Psoas muscle (tissue), 8 donors: ENCODE data around the gene CLDN14. TPM values are rescaled to one million over a fixed set of nuclear protein-coding genes. Genes with fewer than 3 reads are reported as not detected.

ENCODE experiments used
- ATAC-seq, 4 donors: fragments of 200-7000 bp; cut with Tn5 transposase; one replicate each; pipeline ENCODE4 v1.9.1; 2020; ENCODE audit warnings: moderate library complexity in 3 of 4, mild to moderate bottlenecking in 2 of 4
- DNase-seq, 2 donors: peaks; one replicate each; pipeline ENCODE4 v3.0.0-alpha.2; 2020
- H3K27ac ChIP-seq: fragments of 200-600 bp; one replicate; pipeline ENCODE4 v1.8.0; 2022
- H3K27me3 ChIP-seq, 3 donors: fragments of 200-600 bp in 1 of 3; one replicate each; pipeline versions ENCODE4 v1.6.1 to v1.8.0; 2013 to 2022; ENCODE audit warnings: low read length in 2 of 3, mild to moderate bottlenecking in 2 of 3, moderate library complexity in 1 of 3; ENCODE audit not compliant: insufficient read depth in 3 of 3
- H3K36me3 ChIP-seq, 2 donors: fragments of 200-600 bp in 1 of 2; one replicate each; pipeline versions ENCODE4 v1.6.1 to v1.8.0; 2013 to 2022; ENCODE audit warnings: low read depth in 1 of 2, mild to moderate bottlenecking in 1 of 2, moderate library complexity in 1 of 2; ENCODE audit not compliant: insufficient read depth in 1 of 2
- H3K4me1 ChIP-seq: fragments of 200-600 bp; one replicate; pipeline ENCODE4 v1.8.0; 2022
- H3K4me3 ChIP-seq: fragments of 200-600 bp; one replicate; pipeline ENCODE4 v1.8.0; 2022; ENCODE audit warnings: mild to moderate bottlenecking
- H3K9me3 ChIP-seq: fragments of 200-600 bp; one replicate; pipeline ENCODE4 v1.8.0; 2022
- CTCF ChIP-seq: fragments of 200-600 bp; IDR thresholded peaks from one replicate; pipeline ENCODE4 v1.8.0; 2022; ENCODE audit warnings: antibody characterized with exemption
- WGBS, 3 donors: extraction: QIAGEN DNeasy Blood & Tissue Kit; methylation state at CpG; one replicate each; pipeline versions ENCODE4 v1.1.6 to v1.1.7; 2013; 5-methylcytosine and 5-hydroxymethylcytosine counted together
- intact Hi-C, 2 donors: fragments of 100-400 bp; cut with DNase I; formaldehyde crosslinking; loops; one replicate each; pipeline versions ENCODE4 v1.11.0 to v1.14.2; 2022
- polyA plus RNA-seq, 3 donors: library from polyadenylated mRNA; stranded (reverse); fragments of 200-250 nt; gene quantifications; one replicate each; pipeline ENCODE4 v1.2.3, GENCODE V29; 2013
- total RNA-seq, 4 donors: library from RNA; stranded (reverse); fragmentation: NEBNext Ultra II Directional in 2 of 4; extraction: Animal tissue kit (Norgen Biotek cat#: 25700) in 2 of 4; gene quantifications; one replicate each; pipeline versions ENCODE4 v1.2.1 to v1.2.4, GENCODE V29; 2021 to 2023
- donor health status: healthy with polysubstance abuse.
- donor health status: DM: no; HTN: no; CAD: no; lungs with moderate emphysema.
- donor health status: Bipolar disorder and iron deficiency.
- donor health status: healthy.
- donor health status: DM: yes; HTN: yes; CAD: no.
- donor health status: DM: no; HTN: no; CAD: no.
- donor health status: DM: no; HTN: no; CAD: no.
- donor health status: DM: yes; HTN: yes; CAD: no.

The CLDN14 gene
- total and polyA plus RNA-seq, 7 donors = 0.04 to 0.31 (median 0.07) TPM; not detected in 4

GRCh38 chr21:36509973-36510664, 30.2 kb upstream of the CLDN14 start:
- intact Hi-C loops = loop anchor here in 1 of 2 donors (5.0 kb wide), 1 partner anchor 417 kb away; no protein-coding TSS in a partner anchor
- Histone ChIP-seq H3K4me3 (no peak overlapping the region), H3K4me1 (no peaks in the 10 kb centered on the region), H3K9me3 (no peaks in the 10 kb centered on the region), H3K27me3 (no peaks in the 10 kb centered on the region), H3K27ac (no peak overlapping the region), H3K36me3 (no peaks in the 10 kb centered on the region)
- no peak for TF ChIP-seq CTCF
- ATAC-seq (no peak), DNase-seq (no peak)
- 61 to 75% (median 74%) methylated on average over 9 of the region's 9 CpGs for WGBS, 3 donors

- no peak for TF ChIP-seq CTCF
- no peaks in the 10 kb centered on the region for H3K9me3 ChIP-seq
- WGBS, 3 donors = 96 to 97% (median 97%) methylated on average over 9 of the region's 9 CpGs
- H3K4me1 ChIP-seq = no peaks in the 10 kb centered on the region
- no peak for DNase-seq
- intact Hi-C loops = loop anchor here in 1 of 2 donors (5.0 kb wide), 1 partner anchor 418 kb away; no protein-coding TSS in a partner anchor
- H3K27ac ChIP-seq = no peak overlapping the region
- no peaks in the 10 kb centered on the region for H3K36me3 ChIP-seq
- no peaks in the 10 kb centered on the region for H3K27me3 ChIP-seq
- no peak overlapping the region for H3K4me3 ChIP-seq
- ATAC-seq = no peak
These were observed 29.0 kb upstream of the CLDN14 start for GRCh38 chr21:36508948-36509347.

GRCh38 chr21:36507397-36508018, 27.6 kb upstream of the CLDN14 start:
- no peak for TF ChIP-seq CTCF
- H3K36me3 ChIP-seq = no peaks in the 10 kb centered on the region
- H3K4me1 ChIP-seq = no peaks in the 10 kb centered on the region
- DNase-seq = no peak
- no peaks in the 10 kb centered on the region for H3K9me3 ChIP-seq
- 59 to 70% (median 63%) methylated on average over 9 of the region's 9 CpGs for WGBS, 3 donors
- peak in 1 of 4 donors; percentile 47 for ATAC-seq
- H3K27me3 ChIP-seq = no peaks in the 10 kb centered on the region
- H3K4me3 ChIP-seq = no peak overlapping the region
- intact Hi-C loops = loop anchor here in 1 of 2 donors (5.0 kb wide), 1 partner anchor 420 kb away; no protein-coding TSS in a partner anchor
- no peak overlapping the region for H3K27ac ChIP-seq

GRCh38 chr21:36506482-36506881, 26.6 kb upstream of the CLDN14 start:
- H3K9me3 ChIP-seq = no peaks in the 10 kb centered on the region
- no peak for TF ChIP-seq CTCF
- 83 to 89% (median 88%) methylated on average over 9 of the region's 9 CpGs for WGBS, 3 donors
- H3K4me3 ChIP-seq = no peak overlapping the region
- no peak for ATAC-seq
- no peak for DNase-seq
- H3K4me1 ChIP-seq = no peaks in the 10 kb centered on the region
- no peak overlapping the region for H3K27ac ChIP-seq
- no peaks in the 10 kb centered on the region for H3K27me3 ChIP-seq
- intact Hi-C loops = loop anchor here in 1 of 2 donors (5.0 kb wide), 1 partner anchor 421 kb away; no protein-coding TSS in a partner anchor
- H3K36me3 ChIP-seq = no peaks in the 10 kb centered on the region
